Epithelial cell of proximal tubule (primary cell): ENCODE data around the gene APOBR. TPM values are rescaled to one million over a fixed set of nuclear protein-coding genes. Genes with fewer than 3 reads are reported as not detected.
"Not testable (repeated sequence)": the region's sequence is repeated elsewhere in the genome, so short reads cannot be mapped to it uniquely, and the experiment has no call there.

Experiments
- DNase-seq: peaks from one replicate; pipeline ENCODE4 v3.0.0-alpha.2; 2011; ENCODE audit warnings: low read depth
- H3K4me3 ChIP-seq: 2 replicates; pipeline ENCODE4 v1.5.1; 2011; ENCODE audit warnings: low read depth, mild to moderate bottlenecking, low read length
- CTCF ChIP-seq: conservative IDR thresholded peaks from 2 replicates; pipeline ENCODE4 v1.5.1; 2012; ENCODE audit warnings: low read depth, mild to moderate bottlenecking, low read length
- total RNA-seq: library from RNA; depleted of rRNA; stranded (reverse); fragments of >200 nt; gene quantifications from 2 replicates; pipeline ENCODE4 v1.2.3, GENCODE V29; 2015

The APOBR gene, protein sequence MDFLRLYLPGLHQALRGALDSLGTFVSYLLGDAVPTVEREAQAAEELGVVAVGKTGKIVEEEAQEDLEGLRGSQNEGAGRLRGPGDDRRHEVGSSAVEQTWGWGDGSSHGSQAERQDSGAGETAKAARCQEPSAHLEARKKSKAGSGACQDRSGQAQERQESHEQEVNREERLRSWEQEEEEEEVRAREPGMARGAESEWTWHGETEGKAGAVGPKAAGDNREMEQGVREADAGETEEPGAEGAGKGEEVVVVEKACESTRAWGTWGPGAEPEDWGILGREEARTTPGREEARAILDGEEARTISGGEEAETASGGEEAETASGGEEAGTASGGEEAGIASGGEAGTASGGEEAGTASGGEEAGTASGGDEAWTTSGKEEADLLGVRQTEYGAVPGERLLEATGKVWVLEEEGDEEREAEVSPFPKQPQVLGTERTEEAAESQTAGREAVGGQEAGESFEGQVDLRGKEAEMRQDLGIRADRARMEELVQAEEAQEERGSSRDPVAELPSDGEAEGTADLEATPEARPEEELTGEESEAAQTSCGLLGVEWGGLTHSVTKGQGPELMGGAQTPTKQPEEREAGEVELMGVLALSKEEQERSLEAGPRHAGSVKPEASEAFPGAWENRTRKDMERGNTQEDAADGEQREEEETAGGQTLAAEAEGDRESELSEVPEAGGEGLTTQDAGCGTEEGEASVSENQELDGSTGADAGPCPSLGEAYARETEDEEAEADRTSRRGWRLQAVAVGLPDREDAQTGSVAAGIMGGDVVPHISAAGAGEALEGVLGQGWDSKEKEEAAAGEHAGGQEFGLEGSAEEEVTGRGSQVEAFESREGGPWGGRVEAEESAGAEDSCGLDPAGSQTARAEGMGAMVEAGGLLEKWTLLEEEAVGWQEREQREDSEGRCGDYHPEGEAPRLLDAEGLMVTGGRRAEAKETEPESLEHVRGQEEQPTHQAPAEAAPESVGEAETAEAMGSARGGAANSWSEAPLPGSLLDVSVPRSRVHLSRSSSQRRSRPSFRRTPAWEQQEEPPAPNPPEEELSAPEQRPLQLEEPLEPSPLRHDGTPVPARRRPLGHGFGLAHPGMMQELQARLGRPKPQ
- not detected in 2 replicates for total RNA-seq

GRCh38 chr16:28494121-28494851 is at the start of gene APOBR:
APOBR (plus strand) TSS chr16:28494643; CDS start chr16:28494682, 39 bp downstream.
- DNase-seq: no peak
- TF ChIP-seq CTCF: no peak

GRCh38 chr16:28446388-28446787 is 48.1 kb upstream of the APOBR start:
- DNase-seq, H3K4me3 ChIP-seq: not testable (repeated sequence)

More at GRCh38 chr16:28494121-28494851, at the start of gene APOBR:
- H3K4me3 ChIP-seq: no peak within 1 kb of the TSS

GRCh38 chr16:28447081-28447480 is 47.4 kb upstream of the APOBR start:
- DNase-seq: not testable (repeated sequence)

DNA sequence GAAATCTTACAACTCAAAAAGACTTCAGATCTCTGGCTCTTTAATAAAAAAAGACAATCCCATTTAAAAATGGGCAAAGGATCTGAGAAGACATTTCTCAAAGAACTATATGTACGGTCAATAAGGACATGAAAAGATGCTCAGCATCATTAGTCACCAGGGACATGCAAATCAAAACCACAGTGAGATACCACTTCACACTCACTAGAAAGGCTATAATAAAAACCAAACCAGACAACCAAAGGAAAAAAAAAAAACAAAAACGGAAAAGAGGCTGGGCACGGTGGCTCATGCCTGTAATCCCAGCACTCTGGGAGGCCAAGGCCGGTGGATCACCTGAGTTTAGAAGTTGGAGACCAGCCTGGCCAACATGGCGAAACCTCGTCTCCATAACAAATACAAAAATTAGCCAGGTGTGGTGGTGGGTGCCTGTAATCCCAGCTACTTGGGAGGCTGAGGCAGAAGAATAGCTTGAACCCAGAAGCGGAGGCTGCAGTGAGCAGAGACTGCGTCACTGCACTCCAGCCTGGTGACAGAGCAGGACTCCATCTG is 20.7 kb upstream of the APOBR start:
- no peak for DNase-seq
- TF ChIP-seq CTCF: no peak
- H3K4me3 ChIP-seq: no peak overlapping the region

More at GRCh38 chr16:28447081-28447480, 47.4 kb upstream of the APOBR start:
- not testable (repeated sequence) for H3K4me3 ChIP-seq

DNA sequence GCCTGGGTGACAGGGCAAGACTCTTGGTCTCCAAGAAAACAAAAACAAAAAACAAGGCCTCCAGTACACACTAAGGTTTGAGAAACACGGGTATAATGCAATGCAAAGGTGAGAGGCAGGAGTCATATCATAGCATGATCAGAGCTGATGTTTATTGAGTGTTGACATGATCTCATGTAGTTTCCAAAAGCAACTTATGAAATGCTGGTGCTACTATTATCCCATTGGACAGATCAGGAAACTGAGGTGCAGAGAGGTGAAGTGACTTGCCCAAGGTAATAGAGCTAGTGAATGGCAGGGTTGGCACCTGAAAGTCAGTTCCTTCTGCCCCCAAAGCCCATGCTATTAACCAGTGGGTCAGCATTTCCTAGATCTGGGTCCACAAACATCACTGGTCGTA is 19.2 kb upstream of the APOBR start:
- DNase-seq: no peak
- no peak for TF ChIP-seq CTCF
- H3K4me3 ChIP-seq: no peak overlapping the region

DNA sequence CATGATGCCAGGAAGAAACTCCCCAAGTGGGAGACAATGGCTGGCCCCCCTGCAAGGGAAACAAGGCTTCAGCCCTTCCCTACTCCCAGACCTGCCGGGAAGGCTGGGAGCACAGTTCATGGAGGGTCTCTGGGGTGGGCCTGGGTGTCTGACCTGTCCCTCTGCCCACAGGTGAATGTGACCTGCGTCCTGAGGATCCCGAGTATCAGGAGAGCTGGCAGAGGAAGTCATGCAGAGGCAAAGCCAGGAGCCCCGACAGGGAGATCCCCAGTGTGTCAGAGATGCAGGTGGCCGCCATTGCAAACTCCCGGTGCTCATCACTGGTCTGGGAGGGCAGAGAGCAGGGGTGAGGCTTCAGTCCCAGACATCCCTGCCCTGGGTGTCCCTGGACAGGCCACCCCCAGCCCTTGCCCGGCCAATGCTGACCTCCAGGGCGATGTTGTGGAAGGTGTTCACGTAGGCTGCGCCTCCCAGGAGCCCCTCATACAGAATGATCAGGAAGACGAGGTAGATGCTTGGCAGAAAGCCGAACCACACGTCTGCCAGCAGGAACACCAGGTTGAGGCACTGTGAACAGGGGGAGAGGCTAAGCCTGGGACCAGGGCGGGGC is 17.0 kb upstream of the APOBR start:
- H3K4me3 ChIP-seq: no peak overlapping the region
- no peak for TF ChIP-seq CTCF
- DNase-seq: no peak
